Right hindlimb (tissue), 1 donor: ENCODE results near the gene ADAMTS10.
"Not testable (repeated sequence)": the region's sequence is repeated elsewhere in the genome, so short reads cannot be mapped to it uniquely, and the experiment has no call there.

Experiments used
- DNase-seq: peaks from one replicate; pipeline ENCODE4 v3.0.0-alpha.2; 2018

The ADAMTS10 gene

GRCh38 chr19:8592231-8593009, 18.1 kb downstream of the ADAMTS10 start:
- peak; percentile 96 for DNase-seq

GRCh38 chr19:8589177-8589714, 21.3 kb downstream of the ADAMTS10 start:
- no peak for DNase-seq

- DNase-seq = no peak
Observed at GRCh38 chr19:8585894-8586750, 24.4 kb downstream of the ADAMTS10 start.

- no peak for DNase-seq
Observed at GRCh38 chr19:8584965-8585893, 25.3 kb downstream of the ADAMTS10 start.

GRCh38 chr19:8580710-8581281, 29.7 kb downstream of the ADAMTS10 start:
- DNase-seq = peak; percentile 89

- peak; percentile 79 for DNase-seq
Observed at GRCh38 chr19:8578642-8579265, 31.8 kb downstream of the ADAMTS10 start.

- DNase-seq = no peak
Observed at GRCh38 chr19:8577741-8578140, 32.8 kb downstream of the ADAMTS10 start.

GRCh38 chr19:8577247-8577646, 33.3 kb downstream of the ADAMTS10 start, which contains the start of gene MYO1F:
TSS of gene MYO1F (minus strand) at chr19:8577442. CDS start at chr19:8577309, 133 bp downstream.
- no peak for DNase-seq

- DNase-seq = no peak
Observed at GRCh38 chr19:8576273-8576993, 34.1 kb downstream of the ADAMTS10 start.

- no peak for DNase-seq
Observed at GRCh38 chr19:8575467-8575997, 35.0 kb downstream of the ADAMTS10 start.

- DNase-seq = not testable (repeated sequence)
Observed at GRCh38 chr19:8574619-8574922, 35.9 kb downstream of the ADAMTS10 start.

- DNase-seq = no peak
Observed at GRCh38 chr19:8573316-8573715, 37.2 kb downstream of the ADAMTS10 start.

- DNase-seq = no peak
Observed at GRCh38 chr19:8571006-8571411, 39.5 kb downstream of the ADAMTS10 start.

GRCh38 chr19:8569066-8569771, 41.3 kb downstream of the ADAMTS10 start:
- no peak for DNase-seq

GRCh38 chr19:8567522-8568172, 42.9 kb downstream of the ADAMTS10 start:
- DNase-seq = no peak

- DNase-seq = no peak
Observed at GRCh38 chr19:8566855-8567254, 43.7 kb downstream of the ADAMTS10 start.

- not testable (repeated sequence) for DNase-seq
Observed at GRCh38 chr19:8564866-8565265, 45.6 kb downstream of the ADAMTS10 start.

- DNase-seq = no peak
Observed at GRCh38 chr19:8561075-8561764, 49.3 kb downstream of the ADAMTS10 start.

- no peak for DNase-seq
Observed at GRCh38 chr19:8558325-8558724, 52.2 kb downstream of the ADAMTS10 start.
